ENCODE data around the gene SCAMP4.
A peak's percentile ranks its signal among the peaks of the same experiment; 100 is the strongest.
"Not testable (repeated sequence)": the region's sequence is repeated elsewhere in the genome, so short reads cannot be mapped to it uniquely, and the experiment has no call there.

The SCAMP4 gene

DNA sequence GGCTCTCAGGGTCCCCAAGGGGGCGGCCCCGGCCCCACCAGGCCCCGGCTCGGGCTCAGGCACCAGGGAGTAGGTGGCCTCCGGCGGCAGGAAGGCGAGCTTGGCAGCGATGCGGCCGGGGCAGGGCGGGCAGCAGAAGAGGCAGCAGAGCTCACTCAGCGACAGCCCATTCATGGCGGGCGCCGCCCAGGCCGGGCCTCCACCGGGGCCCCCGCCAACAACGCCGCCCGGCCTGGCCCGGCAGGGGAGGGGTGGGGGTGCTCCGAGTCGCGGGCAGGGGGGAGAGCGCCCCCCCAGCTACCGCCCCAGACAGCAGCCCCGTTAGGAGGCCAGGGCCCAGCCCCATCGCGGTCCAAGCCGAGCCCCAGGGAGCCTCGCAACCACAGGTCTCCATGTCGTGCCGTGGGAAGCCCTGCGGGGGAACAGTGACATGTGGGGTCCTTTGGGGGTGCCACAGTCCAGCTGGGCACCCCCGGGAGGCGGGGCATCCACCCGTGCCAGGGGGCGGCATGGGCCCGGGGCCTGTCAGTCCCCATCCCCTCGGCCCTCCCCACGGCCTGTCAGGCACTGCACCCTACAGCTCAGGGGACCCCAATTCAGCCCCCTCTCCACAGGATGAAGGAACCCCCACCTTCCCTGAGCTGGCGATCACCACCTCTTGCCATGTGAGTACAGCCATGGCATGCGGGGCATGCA is 23.7 kb upstream of the SCAMP4 start:
- not testable (repeated sequence) for DNase-seq (ENCODE audit: low read depth); H3K4me3 ChIP-seq (ENCODE audit: low read depth, low read length)

DNA sequence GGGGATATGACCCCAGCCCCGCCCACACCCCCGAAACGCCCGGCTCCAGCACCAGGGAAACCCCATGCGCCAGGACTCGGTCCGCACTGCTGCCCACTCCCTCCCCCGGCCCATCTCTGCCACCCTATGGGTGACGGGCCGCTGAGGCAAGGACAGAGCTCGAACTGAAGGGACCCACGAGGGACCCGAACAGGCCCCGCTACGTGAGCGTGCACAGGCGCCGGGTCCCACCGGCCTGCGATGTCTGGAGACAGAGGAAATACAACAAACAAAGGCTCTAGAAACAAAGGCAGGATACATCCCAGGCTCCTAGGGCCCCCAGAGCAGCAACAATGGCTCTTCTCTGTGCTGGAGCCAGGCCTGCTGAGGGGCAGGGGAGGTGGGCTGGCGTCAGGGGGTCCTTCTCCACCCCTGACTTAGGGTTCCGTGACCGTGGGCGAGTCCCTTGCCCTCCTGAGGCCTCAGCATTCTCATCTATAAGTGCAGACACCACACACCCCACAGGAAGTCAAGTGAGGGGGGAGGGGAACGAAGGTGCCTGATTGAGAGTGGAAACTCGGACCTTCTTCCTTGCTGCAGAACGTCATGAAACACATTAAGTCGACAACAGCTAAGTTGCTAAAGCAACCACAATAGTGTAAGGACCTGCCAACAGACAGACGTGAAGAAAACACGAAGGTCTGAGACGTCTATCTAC is 23.0 kb upstream of the SCAMP4 start:
- no peak for DNase-seq (ENCODE audit: low read depth)
- H3K4me3 ChIP-seq (ENCODE audit: low read depth, low read length): no peak overlapping the region

DNA sequence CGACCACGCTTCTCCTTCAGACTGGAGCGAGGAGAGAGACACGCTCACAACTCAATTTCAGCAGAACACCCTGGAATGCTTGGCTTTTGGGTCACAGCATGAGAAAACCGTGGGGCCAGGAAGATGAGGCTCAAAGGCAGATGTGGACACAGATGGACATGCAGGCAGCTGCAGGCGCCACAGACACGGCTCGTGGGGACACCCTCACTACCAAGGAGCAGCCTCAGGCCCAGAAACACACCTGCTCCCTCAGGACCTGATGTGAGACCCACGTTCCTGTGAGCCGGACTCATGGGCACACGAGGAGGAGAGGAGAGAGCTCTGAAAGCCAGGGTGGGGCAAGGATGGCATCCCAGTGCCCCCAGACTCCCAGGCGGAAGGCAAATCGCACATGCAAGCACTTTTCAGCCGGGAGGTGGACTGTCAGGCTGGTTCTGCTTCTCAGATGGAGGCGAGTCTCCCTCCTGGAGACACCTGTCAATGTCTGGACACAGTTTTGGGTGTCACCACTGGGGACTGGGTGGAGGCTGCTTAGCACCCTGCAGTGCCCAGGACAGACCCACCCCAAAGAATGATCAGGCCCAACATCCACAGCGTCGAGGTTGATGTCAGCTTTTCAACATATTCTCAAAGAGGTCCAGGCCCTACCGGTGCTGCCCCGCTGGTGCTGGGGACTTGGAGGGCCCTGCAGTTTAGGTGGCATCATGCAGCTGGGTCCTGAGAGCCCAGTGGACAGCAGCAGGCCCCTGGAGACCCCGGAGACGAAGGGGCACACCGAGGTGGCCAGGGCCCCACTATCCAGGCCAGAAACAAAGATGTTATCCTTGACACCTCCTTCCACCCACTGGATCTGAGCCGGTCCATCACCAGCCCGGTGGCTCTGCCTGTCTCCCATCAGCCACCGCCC is 22.2 kb upstream of the SCAMP4 start:
- no peak overlapping the region for H3K4me3 ChIP-seq (ENCODE audit: low read depth, low read length)
- no peak for DNase-seq (ENCODE audit: low read depth)

DNA sequence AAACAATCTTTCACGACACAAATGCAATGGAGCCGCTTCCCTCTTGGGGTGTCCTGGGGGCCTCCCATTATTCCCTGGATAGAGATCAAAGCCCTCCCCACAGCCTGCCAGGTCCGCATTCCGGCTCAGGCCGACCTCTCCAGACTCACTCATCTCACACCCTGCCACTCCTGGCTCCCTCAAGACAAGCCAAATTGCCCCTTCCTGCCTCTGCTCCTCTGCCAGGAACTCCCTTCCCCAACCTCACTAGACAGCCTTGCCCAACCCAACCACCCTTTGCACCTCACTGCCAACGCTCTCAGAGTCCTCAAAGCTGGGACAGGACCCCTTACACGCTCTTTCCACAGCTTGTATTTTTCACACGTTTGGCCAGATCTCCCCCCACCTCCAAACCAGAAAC is 21.4 kb upstream of the SCAMP4 start:
- peak overlapping the region; percentile 96 for H3K4me3 ChIP-seq (ENCODE audit: low read depth, low read length)
- DNase-seq (ENCODE audit: low read depth): no peak

DNA sequence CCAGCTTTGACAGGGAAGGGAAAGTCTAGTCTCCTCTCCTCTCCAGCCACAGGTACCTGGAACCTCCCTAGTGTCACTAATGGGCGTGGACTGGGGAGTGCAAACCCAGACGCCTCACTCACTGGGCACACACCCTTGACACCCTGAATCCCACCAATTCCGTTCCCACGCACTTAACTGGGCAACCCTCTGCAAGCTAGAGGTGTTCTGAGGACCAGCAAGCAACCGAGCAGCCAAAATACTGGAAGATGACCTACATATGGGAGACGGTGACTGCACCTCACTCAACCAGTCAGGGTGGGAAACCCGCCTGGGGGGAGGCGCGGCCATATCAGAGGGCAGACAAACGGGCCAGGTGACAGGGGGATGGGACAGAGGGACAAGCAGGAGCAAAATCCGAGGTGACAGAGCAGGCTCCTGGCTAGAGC is 20.9 kb upstream of the SCAMP4 start:
- peak overlapping the region; percentile 96 for H3K4me3 ChIP-seq (ENCODE audit: low read depth, low read length)
- no peak for DNase-seq (ENCODE audit: low read depth)

DNA sequence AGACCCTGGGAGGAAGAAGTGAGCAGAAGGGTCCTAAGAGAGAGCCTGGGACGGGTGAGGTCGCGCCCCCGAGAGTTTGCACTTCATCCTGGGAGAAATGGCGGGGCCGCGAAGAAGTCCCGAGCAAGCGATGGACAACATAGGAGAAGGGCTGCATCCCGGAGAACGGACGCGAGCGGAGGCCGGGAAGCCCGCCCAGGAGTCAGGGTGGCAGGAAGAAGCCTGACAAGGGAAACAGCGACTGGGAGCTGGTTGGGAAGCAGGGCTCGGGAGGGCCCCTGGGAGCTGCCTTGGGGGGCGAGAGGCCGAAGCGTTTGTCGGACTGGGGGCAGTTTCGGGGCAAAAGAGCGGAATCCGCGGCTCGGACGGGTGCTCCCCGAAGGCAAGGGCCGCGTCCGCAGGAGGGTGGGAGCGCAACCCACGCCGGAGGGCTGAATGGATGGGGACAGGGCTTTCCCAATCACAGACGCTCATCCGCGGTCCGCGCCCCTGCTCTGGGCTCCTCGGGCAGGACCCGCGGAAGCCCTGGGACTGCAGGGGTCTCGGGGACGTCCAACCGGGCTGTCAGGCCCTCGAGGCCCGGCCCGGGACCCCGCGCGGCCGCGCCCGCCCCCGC is 20.4 kb upstream of the SCAMP4 start:
- peak overlapping the region; percentile 96 for H3K4me3 ChIP-seq (ENCODE audit: low read depth, low read length)
- no peak for DNase-seq (ENCODE audit: low read depth)

DNA sequence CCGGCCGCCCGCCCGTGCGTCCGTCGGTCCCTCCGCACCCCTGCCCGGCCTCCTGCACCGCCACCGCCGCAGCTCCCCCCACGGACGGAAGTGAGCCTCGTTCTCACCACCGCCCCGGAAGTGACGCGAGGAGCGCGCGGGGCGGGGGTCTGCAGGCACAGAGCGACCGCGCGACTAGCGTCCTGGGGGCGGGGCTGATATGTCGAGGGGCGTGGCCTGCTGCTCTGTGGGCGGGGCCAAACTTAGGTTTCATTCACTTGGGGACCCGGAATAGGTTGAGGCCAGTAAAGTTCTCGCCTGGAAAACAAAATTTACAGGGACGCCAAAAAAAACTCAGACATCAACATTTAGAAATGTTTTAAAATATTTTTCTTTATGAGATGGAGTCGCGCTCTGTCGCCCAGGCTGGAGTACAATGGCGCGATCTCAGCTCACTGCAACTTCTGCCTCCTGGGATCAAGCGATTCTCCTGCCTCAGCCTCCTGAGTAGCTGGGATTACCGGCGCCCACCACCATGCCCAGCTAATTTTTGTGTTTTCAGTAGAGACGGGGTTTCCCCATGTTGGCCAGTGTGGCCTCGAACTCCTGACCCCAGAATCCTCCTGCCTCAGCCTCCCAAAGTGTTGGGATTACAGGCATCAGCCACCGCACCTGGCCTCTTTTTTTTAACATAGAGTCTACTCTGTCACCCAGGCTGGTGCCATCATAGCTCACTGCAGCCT is 19.6 kb upstream of the SCAMP4 start, which contains the start of gene ABHD17A:
Gene ABHD17A, minus strand, starts transcription at position 99 of the 722 bp plus-strand sequence. CDS start 3,930 bp downstream, outside the sequence.
- DNase-seq (ENCODE audit: low read depth): peak; percentile 72
- peak within 1 kb of the TSS; percentile 96 for H3K4me3 ChIP-seq (ENCODE audit: low read depth, low read length)

DNA sequence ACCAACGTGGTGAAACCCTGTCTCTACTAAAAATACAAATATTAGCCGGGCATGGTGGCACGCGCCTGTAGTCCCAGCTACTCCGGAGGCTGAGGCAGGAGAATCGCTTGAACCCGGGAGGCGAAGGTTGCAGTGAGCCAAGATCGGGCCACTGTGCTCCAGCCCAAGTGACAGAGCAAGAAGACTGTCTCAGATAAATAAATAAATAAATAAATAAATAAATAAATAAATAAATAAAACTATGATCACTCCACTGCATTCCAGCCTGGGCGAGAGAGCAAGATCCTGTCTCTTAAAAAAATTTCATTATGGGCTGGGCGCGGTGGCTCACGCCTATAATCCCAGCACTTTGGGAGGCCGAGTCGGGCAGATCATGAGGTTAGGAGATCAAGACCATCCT is 18.8 kb upstream of the SCAMP4 start:
- H3K4me3 ChIP-seq (ENCODE audit: low read depth, low read length); DNase-seq (ENCODE audit: low read depth): not testable (repeated sequence)

DNA sequence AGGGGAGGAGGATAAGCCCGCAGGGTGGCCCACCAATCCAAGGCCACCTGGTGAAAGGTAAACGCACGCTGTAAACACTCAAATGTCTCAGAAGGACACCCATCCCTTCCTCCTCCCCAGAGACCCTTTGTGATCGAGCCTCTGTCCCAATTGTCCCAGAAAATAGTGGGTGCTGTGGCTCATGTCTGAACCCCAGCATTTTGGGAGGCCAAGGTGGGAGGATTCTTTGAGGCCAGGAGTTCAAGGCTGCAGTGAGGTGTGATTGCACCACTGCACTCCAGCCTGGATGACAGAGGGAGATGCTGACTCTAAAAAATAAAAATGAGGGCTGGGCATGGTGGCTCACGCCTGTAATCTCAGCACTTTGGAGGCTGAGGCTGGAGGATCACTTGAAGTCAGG is 16.8 kb upstream of the SCAMP4 start:
- H3K4me3 ChIP-seq (ENCODE audit: low read depth, low read length): no peak overlapping the region
- no peak for DNase-seq (ENCODE audit: low read depth)

DNA sequence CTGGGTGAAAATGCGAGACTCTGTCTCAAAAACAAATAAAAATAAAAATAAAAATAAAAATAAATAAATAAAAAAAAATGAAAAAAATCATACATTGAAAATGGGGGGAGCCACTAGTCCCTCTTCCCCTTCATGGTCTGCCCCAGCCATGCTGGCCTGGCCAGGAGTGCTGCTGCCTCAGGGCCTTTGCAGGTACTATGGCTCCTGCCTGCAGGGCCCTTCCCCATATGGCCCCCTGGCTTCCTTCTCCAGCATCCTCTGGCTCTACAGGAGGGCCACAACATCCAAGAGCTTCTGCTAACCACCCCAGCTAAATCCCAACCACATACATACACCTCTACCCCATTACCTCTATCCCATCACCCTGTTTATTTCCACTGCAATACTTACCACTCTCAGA is 15.3 kb upstream of the SCAMP4 start:
- H3K4me3 ChIP-seq (ENCODE audit: low read depth, low read length): no peak overlapping the region
- DNase-seq (ENCODE audit: low read depth): no peak

DNA sequence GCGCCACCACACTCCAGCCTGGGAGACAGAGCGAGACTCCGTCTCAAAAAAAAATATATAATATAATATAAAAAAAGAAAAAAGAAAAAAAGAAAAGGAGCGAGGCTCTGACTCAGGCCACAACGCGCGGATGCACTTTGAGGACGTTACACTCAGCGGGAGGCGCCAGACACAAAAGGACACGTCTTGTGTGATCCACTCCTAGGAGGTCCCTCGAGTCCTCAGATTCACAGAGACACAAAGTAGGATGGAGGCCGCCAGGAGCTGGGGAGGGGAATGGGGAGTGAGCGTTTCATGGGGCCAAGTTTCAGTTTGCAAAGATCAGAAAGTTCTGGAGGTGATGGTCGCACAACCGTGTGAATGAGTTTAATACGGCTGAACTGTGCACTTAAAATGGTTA is 11.4 kb upstream of the SCAMP4 start:
- no peak overlapping the region for H3K4me3 ChIP-seq (ENCODE audit: low read depth, low read length)
- DNase-seq (ENCODE audit: low read depth): no peak

DNA sequence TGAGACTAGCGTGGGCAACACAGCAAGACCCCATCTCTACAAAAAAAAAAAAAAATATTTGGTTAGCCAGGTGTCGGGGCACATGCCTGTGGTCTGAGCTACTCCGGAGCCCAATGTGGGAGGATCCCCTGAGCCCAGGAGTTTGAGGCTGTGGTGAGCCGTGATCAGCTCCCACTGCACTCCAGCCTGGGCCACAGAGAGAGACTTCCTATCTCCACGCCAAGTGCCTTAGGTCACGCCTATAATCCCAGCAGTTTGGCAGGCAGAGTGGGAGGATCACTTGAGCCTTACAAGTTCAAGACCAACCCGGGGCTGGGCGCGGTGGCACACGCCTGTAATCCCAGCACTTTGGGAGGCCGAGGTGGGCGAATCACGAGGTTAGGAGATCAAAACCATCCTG is 8.7 kb upstream of the SCAMP4 start:
- DNase-seq (ENCODE audit: low read depth): no peak
- H3K4me3 ChIP-seq (ENCODE audit: low read depth, low read length): no peak overlapping the region

DNA sequence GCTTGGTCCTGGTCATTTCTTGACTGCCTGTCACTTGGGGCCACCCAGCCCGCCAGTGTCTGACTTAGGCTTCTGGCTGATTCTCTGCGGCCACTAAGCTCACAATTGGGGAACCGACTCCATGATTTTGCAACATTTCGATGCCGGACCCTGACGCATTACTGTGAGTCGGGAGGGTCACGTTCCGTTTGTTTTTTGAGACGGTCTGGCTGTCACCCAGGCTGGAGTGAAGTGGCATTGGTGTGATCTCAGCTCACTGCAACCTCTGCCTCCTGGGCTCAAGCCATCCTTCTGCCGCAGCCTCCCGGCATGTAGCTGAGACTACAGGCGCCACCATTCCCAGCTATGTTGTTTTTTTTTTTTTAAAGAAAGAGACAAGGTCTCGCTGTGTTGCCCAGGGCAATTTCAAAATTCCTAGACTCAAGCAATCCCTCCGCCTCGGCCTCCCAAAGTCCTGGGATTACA is 3.2 kb upstream of the SCAMP4 start:
- no peak overlapping the region for H3K4me3 ChIP-seq (ENCODE audit: low read depth, low read length)
- DNase-seq (ENCODE audit: low read depth): no peak

DNA sequence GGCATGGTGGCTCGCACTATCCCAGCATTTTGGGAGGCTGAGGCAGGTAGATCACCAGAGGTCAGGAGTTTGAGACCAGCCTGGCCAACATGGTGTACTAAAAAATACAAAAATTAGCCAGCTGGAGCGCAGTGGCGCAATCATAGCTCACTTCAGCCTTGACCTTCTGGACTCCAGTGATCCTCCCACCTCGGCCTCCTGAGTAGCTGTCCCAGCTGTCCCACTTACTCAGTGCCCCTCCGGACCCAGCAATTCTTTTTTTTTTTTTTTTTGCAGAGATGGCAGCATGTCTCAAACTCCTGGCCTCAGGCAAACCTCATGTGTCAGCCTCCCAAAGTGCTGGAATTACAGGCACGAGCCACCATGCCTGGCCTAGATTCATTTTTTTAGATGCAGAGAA is 2.3 kb upstream of the SCAMP4 start:
- no peak for DNase-seq (ENCODE audit: low read depth)
- no peak overlapping the region for H3K4me3 ChIP-seq (ENCODE audit: low read depth, low read length)

DNA sequence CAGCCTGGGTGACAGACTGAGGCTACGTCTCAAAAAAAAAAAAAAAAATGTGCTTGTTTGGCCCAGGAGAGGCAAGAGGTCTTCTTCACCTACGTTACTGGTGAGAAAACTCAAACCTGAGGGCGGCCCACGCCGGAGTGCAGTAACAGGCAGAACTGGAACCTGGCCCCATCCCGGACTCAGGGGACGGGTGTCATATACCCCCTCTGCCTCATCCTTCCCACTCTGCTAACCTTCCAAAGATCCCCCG is 414 bp upstream of the SCAMP4 start:
- H3K4me3 ChIP-seq (ENCODE audit: low read depth, low read length): peak overlapping the region; percentile 66
- DNase-seq (ENCODE audit: low read depth): no peak

DNA sequence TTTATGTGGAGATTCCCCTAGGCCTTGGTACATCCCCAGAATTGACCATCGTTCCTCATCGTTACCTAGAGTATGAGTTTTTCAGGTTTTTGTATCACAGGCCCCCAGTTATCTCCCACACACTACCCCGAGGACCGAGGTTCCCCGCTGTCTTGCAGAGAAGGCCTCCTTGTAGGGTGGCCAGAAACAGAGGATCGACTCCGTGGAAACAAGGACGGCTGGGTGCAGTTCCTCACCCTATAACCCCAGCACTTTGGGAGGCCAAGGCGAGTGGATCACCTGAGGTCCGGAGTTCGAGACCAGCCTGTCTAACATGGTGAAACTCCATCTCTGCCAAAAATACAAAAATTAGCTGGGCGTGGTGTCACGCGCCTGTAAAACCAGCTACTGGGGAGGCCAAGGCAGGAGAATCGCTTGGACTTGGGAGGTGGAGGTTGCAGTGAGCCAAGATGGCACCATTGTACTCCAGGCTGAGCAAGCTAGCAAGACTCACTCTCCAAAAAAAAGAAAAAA is 720 bp downstream of the SCAMP4 start:
- H3K4me3 ChIP-seq (ENCODE audit: low read depth, low read length): peak overlapping the region; percentile 66
- no peak for DNase-seq (ENCODE audit: low read depth)

DNA sequence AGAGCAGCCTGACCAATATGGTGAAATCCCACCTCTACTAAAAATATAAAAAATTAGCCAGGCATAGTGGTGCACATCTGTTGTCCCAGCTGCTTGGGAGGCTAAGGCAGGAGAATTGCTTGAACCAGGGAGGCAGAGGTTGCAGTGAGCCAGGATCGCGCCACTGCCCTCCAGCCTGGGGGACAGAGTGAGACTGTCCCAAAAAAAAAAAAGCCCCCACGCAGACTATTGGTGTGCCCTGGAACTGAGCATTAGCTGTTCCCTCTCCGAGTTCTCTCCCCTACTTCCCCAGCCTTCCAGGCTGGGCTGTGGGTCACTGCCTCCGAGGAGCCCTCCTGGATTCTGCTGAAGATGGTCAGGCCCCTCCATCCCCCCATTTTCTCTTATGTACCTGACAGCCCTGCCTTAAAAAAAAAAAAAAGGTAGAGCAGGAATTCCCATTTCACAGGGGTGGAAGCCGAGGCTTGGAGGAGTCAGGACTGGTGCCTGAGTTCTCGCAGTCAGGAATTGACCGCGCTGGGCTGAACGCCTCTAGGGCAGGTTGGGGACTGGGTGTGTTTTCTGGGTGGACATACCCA is 1.9 kb downstream of the SCAMP4 start:
- DNase-seq (ENCODE audit: low read depth): no peak
- H3K4me3 ChIP-seq (ENCODE audit: low read depth, low read length): no peak overlapping the region

DNA sequence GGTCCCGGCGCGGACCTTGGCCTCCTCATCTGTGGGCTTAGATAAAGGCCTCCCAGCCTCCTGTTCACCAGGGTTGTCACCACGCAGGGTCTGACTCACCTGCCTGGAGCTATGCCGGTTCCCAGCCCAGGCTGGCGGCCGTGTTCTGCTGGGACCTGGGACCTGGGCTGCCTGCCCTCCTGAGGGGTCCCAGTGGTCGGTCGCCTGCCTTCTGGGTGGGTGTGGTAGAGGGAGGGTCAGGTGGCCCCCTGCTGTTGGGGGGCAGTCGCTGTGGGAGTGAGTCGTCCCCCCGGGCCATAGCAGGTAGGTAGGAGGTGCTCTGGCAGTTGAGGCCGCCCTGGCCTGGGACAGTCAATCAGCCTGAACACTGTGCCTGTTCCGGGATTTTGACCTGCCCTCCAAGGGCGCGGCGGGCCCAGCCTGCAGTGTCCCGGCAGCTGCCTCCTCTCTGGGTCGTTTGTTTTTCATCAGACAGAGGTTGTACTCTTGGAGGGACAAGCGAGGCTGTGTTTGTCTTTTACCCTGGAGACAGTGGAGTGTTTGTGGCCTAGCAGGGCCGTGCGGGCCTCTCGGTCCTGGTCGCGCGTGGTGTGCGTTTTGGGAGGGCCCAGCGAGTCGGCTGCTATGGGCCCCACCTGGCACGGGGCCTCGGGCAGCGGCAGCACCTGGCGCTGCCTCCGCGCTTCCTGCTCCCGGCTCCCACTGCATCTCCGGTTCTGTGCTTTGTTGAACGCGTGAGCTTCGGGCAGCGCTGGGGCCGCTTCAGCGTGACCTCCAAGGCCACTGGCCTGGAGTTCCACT is 2.6 kb downstream of the SCAMP4 start:
- DNase-seq (ENCODE audit: low read depth): no peak
- no peak overlapping the region for H3K4me3 ChIP-seq (ENCODE audit: low read depth, low read length)
